NCI-H446 treated with DMSO at 0.1 percent for 48 hours (cell line): Measurements from ENCODE around the gene AK5.
"Not testable (repeated sequence)": the region's sequence is repeated elsewhere in the genome, so short reads cannot be mapped to it uniquely, and the experiment has no call there.

ENCODE experiments used
- DNase-seq: peaks from one replicate; lab custom pipeline; 2025; lab: John Stamatoyannopoulos, UW

AK5 gene

DNA sequence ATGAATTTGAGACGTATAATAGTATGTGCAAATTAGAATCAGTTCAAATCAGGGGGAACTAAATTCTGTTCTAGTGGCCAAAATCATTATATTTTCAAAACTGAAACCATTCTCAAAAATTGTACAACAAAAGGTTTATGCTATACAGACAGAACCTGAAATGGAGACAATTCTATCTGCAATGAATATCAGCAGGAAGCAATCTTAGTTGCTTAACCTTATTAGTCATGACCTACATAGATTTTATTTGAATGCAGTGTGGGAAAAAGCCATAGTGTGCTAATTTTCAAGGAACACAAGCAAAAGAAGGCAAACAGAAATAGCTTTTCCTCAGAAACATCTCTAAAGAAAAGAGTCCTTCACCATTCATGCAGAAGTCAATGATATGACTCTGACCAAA is 6.5 kb downstream of the AK5 start:
- DNase-seq = no peak

- no peak for DNase-seq
Measured at GRCh38 chr1:77290576-77290975, 8.8 kb downstream of the AK5 start.

GRCh38 chr1:77292551-77292950 is 10.7 kb downstream of the AK5 start:
- no peak for DNase-seq

DNA sequence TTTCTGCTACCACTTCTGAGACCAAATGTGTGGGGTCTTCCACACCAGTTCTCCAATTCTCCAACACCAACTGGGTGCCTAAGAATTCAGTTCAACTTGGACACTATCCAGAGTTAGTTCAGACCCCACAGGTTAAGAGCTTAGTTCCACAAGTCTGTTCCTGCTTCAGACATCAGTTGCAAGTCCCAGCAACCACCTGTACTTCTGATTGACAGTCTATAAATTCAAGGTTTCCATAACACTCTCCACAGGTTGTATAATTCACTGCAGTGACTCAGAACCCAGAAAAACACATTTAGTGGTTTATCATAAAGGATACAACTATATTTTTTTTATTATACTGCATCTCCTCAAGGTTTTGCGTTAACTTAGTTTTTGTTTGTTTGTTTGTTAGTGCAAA is 18.7 kb downstream of the AK5 start:
- no peak for DNase-seq

DNA sequence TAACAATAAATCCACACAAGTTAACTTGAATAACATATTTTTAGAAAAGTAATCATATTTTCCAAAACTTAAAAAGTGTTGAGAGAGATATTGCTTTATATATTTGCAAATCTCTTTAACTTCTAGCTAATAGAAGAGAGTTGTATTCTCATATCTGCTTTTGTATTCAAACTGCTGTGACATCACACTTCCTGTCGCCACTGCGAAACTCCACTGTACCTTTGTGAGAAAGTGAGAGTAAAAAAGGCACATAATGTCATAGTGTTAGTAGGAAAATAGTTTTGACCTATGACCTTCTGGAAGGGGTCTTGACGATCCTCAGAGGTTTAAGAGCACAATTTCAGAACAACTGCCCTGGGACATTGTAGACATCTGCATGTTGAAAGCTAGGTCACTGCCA is 21.6 kb downstream of the AK5 start:
- no peak for DNase-seq

DNA sequence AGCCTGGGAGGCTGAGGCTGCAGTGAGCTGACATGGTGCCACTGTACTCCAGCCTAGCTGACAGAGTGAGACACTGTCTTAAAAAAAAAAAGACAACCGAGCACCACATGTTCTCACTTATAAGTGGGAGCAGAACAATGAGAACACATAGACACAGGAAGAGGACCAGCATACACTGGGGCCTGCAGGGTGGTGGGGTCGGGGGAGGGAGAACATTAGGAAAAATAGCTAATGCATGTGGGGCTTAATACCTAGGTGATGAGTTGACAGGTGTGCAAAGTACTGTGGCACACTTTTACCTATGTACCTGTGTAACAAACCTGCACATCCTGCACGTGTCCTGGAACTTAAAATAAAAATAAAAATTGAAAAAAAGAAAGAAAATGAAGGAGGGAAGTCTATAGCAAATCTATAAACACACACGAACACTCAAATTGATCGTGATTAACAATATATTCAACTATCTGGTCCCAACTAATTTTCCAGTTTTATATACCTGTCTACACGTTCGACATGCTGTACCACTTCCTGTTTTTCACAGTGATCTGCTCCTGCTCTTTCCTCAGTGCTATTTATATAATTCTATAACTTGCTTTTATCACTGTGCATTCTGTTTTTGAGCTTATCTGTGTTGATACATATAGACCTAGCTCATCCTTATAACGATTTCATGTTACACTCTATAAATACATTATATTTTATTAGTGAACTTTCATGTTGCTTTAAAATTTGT is 27.2 kb downstream of the AK5 start:
- no peak for DNase-seq

- no peak for DNase-seq
Measured at GRCh38 chr1:77310924-77311323, 29.1 kb downstream of the AK5 start.

- not testable (repeated sequence) for DNase-seq
Measured at GRCh38 chr1:77312364-77312763, 30.5 kb downstream of the AK5 start.

DNA sequence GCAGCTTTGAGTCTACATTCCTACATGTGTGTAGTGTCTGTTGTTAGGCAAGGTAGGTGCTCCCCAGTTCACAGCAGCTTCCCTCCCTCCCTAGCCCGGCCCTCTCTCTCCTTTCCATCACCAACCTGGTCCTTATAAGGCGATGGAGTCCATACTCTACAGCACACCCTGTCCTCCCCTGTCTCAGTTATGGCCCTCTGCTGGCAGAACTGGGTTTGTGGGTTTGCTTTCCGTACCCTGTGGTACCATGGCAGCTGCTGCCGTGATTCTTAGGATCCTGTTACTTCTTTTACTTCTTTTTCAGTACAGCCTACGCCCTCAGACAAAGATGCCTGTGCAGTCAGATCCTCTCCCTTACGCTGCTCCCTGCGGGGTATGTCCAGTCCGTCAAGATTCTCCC is 31.7 kb downstream of the AK5 start:
- DNase-seq = no peak

- no peak for DNase-seq
Measured at GRCh38 chr1:77316006-77316405, 34.2 kb downstream of the AK5 start.

DNA sequence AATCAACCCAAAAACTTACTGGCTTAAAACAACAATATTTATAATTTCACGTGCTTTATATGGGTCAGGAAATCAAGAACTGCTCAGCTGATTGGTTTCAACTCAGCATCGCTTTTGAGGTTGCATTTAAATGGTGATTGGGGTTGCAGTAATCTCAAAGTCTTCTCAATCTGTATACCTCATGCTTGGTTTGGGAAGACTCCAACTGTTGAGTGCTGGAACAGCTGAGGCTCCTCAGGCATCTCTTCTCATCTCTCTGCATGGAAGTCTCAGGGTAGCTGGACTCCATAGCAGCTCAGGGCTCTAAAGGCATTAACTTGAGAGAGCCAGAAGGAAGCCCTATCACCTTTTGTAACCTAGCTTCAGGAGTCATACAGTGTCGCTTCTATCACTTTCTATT is 35.1 kb downstream of the AK5 start:
- no peak for DNase-seq

GRCh38 chr1:77319036-77319705 is 37.4 kb downstream of the AK5 start:
- DNase-seq = no peak

DNA sequence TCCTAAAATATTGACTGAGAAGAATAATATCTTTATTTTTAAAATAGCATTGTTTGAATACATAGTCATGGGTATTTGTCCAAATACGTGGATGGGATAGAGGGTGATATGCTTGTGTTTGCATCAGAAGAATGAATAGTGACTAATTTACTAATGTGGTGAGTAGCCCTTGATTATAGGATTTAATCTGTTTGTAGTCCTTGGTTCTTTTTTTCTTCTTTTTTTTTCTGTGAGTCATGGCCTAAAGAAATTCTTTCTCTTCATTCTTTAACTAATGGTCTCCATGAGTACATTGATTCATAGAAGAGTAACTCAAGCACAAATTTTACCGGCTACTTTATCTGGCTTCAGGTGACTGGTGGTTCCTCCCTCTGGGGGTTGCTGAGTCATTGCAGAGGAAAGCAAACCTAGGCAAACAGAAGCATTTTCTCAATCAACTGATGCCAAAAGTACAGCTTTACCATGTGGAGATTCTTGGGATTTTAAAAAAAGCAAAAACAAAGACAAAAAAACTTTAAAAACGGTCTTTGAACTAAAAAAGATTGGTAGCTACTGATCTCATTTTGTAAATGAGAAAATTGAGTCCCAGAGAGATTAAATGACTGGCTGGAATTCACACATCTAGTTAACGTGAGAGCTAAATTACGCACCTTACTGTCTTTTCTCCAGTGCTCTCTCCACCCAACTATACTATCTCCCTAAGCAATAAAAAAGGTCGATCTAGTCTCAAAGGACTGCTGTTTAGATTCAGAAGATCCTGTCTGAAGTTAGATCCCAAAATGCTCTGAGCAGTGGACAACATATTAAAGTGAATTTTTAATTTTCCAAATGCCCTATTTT is 40.5 kb downstream of the AK5 start:
- peak; percentile 38 for DNase-seq

- DNase-seq = peak; percentile 93
Measured at GRCh38 chr1:77333501-77333900, 51.7 kb downstream of the AK5 start.

- no peak for DNase-seq
Measured at GRCh38 chr1:77336729-77337128, 54.9 kb downstream of the AK5 start.

- DNase-seq = no peak
Measured at GRCh38 chr1:77339326-77339725, 57.5 kb downstream of the AK5 start.

DNA sequence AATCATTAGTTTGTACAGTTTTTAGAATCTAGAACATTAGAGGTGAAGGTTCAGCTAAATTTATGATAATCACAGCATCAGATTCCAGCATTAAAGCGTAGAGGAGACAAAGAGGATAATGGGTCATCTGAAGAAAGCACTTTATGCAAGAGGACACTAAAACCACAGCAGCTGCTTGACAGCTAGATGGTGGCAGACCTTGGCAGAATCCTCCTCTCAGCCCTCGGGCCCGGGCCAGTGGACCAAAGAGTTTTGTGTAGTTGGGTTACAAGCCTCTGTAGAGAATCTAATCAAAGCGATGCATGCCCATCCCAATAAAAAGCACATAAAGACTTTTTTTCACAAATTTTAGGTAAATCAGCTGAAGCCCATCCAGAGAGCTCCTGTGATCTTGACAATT is 59.4 kb downstream of the AK5 start:
- DNase-seq = no peak

- no peak for DNase-seq
Measured at GRCh38 chr1:77342745-77343144, 60.9 kb downstream of the AK5 start.

GRCh38 chr1:77347646-77348045 is 65.8 kb downstream of the AK5 start:
- peak; percentile 21 for DNase-seq

DNA sequence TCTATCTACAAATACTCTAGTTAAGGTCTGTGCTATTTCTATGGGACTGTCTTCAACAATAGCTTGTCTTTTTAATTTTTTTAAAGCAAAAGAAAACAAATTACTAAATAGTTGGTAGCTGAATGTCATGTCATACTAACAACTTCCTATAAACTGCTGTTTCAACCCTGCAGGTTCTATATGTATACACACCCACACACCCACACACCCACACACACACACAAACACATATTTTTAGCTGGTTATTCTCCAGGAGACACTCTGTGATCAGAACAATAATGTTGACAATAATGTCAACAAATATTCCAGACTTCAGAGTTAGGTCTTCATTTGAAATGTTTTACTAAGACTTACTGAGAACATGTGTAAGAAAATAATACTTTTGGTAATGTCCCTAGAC is 66.7 kb downstream of the AK5 start:
- DNase-seq = no peak

- DNase-seq = no peak
Measured at GRCh38 chr1:77349275-77349674, 67.5 kb downstream of the AK5 start.

- DNase-seq = peak; percentile 82
Measured at GRCh38 chr1:77350012-77350770, 68.4 kb downstream of the AK5 start.
